Measurements from ENCODE around the gene ACP7. TPM values are rescaled to one million over a fixed set of nuclear protein-coding genes. Genes with fewer than 3 reads are reported as not detected.
A peak's percentile ranks its signal among the peaks of the same experiment; 100 is the strongest.

Gene ACP7, protein sequence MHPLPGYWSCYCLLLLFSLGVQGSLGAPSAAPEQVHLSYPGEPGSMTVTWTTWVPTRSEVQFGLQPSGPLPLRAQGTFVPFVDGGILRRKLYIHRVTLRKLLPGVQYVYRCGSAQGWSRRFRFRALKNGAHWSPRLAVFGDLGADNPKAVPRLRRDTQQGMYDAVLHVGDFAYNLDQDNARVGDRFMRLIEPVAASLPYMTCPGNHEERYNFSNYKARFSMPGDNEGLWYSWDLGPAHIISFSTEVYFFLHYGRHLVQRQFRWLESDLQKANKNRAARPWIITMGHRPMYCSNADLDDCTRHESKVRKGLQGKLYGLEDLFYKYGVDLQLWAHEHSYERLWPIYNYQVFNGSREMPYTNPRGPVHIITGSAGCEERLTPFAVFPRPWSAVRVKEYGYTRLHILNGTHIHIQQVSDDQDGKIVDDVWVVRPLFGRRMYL
- total RNA-seq: 0.33 and 0.82 TPM in 2 replicates

- peak within 1 kb of the TSS; percentile 30 for H3K4me3 ChIP-seq (ENCODE audit: low read depth, low read length)
- H3K27me3 ChIP-seq (ENCODE audit: control insufficient read depth, insufficient read depth, low read length): peaks cover 26% of the 10 kb centered on the region
- TF ChIP-seq, protein P1, sequence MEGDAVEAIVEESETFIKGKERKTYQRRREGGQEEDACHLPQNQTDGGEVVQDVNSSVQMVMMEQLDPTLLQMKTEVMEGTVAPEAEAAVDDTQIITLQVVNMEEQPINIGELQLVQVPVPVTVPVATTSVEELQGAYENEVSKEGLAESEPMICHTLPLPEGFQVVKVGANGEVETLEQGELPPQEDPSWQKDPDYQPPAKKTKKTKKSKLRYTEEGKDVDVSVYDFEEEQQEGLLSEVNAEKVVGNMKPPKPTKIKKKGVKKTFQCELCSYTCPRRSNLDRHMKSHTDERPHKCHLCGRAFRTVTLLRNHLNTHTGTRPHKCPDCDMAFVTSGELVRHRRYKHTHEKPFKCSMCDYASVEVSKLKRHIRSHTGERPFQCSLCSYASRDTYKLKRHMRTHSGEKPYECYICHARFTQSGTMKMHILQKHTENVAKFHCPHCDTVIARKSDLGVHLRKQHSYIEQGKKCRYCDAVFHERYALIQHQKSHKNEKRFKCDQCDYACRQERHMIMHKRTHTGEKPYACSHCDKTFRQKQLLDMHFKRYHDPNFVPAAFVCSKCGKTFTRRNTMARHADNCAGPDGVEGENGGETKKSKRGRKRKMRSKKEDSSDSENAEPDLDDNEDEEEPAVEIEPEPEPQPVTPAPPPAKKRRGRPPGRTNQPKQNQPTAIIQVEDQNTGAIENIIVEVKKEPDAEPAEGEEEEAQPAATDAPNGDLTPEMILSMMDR (IDR thresholded peaks at IDR 0.05; ENCODE audit: insufficient read depth, low read length, poor library complexity, severe bottlenecking): no peak
- DNase-seq (ENCODE audit: low read depth): no peak
- no peaks in the 10 kb centered on the region for H3K36me3 ChIP-seq (ENCODE audit: control insufficient read depth, insufficient read depth, low read length)
Measured at GRCh38 chr19:39083983-39084731, at the start of gene ACP7. ACP7 (plus strand) TSS chr19:39084368; CDS start chr19:39085270, 902 bp downstream.

DNA sequence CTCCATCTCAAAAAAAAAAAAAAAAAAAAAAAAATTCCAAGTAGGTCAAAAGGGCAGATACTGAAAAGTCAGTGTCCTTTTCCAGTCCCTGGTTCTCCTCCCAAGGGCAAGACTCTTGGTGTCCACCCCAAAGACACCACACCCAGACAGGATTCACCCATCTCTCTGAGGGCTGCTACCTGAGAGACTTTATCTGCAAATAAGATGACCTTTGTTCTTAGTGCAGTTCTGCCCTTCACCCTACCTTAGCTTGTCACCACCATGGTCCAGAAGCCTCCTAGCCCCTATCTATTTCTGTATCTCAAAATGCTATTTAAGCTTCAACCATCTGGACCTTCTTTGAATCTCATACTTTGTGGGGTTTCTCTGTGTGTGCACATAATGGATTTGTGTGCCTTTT lies 47.6 kb upstream of the ACP7 start:
- no peak overlapping the region for H3K4me3 ChIP-seq (ENCODE audit: low read depth, low read length)
- TF ChIP-seq, protein P1 (IDR thresholded peaks at IDR 0.05; ENCODE audit: insufficient read depth, low read length, poor library complexity, severe bottlenecking): no peak
- no peak for DNase-seq (ENCODE audit: low read depth)

GRCh38 chr19:39037194-39037593 lies 47.0 kb upstream of the ACP7 start:
- H3K4me3 ChIP-seq (ENCODE audit: low read depth, low read length): no peak overlapping the region
- TF ChIP-seq, protein P1 (IDR thresholded peaks at IDR 0.05; ENCODE audit: insufficient read depth, low read length, poor library complexity, severe bottlenecking): no peak
- DNase-seq (ENCODE audit: low read depth): no peak
- no peaks in the 10 kb centered on the region for H3K27me3 ChIP-seq (ENCODE audit: control insufficient read depth, insufficient read depth, low read length)
- no peaks in the 10 kb centered on the region for H3K36me3 ChIP-seq (ENCODE audit: control insufficient read depth, insufficient read depth, low read length)

More for the DNA sequence above, 47.6 kb upstream of the ACP7 start:
- no peaks in the 10 kb centered on the region for H3K27me3 ChIP-seq (ENCODE audit: control insufficient read depth, insufficient read depth, low read length)
- no peaks in the 10 kb centered on the region for H3K36me3 ChIP-seq (ENCODE audit: control insufficient read depth, insufficient read depth, low read length)

DNA sequence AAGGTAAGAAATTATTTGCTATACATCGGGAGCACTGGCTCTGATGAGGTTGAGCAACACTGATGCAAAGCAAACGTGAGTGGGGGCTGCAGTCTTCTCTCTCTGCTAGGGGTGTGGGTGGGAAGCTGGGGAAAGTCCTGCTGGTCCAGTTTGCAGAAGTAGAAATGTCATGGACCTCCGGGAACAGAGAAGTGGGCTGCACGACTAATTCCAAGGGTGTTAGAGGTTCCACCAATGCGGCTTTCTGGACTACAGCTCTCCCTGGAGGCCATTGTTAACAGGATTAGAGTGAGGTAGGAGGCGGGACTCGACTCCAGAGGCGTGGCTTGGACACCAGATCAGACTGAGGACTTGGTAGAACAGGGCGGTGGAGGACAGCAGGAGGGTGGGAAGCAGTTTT lies 46.1 kb upstream of the ACP7 start:
- Histone ChIP-seq H3K27me3 (ENCODE audit: control insufficient read depth, insufficient read depth, low read length) (no peaks in the 10 kb centered on the region), H3K36me3 (ENCODE audit: control insufficient read depth, insufficient read depth, low read length) (no peaks in the 10 kb centered on the region), H3K4me3 (ENCODE audit: low read depth, low read length) (no peak overlapping the region)
- TF ChIP-seq, protein P1 (IDR thresholded peaks at IDR 0.05; ENCODE audit: insufficient read depth, low read length, poor library complexity, severe bottlenecking): peak; percentile 49
- DNase-seq (ENCODE audit: low read depth): no peak

GRCh38 chr19:39045506-39045905 lies 38.7 kb upstream of the ACP7 start:
- no peak for DNase-seq (ENCODE audit: low read depth)
- no peaks in the 10 kb centered on the region for H3K27me3 ChIP-seq (ENCODE audit: control insufficient read depth, insufficient read depth, low read length)
- TF ChIP-seq, protein P1 (IDR thresholded peaks at IDR 0.05; ENCODE audit: insufficient read depth, low read length, poor library complexity, severe bottlenecking): no peak

More at GRCh38 chr19:39045506-39045905, 38.7 kb upstream of the ACP7 start:
- Histone ChIP-seq H3K36me3 (ENCODE audit: control insufficient read depth, insufficient read depth, low read length) (no peaks in the 10 kb centered on the region), H3K4me3 (ENCODE audit: low read depth, low read length) (no peak overlapping the region)

Measured in kidney epithelial cell (primary cell).